ENCODE data around the gene ANKRD66. TPM values are rescaled to one million over a fixed set of nuclear protein-coding genes. Genes with fewer than 3 reads are reported as not detected.

Gene ANKRD66
- total and polyA plus RNA-seq, 2 experiments from 2014 or later, result not detected

GRCh38 chr6:46719099-46719498, 27.6 kb upstream of the ANKRD66 start:
- Histone ChIP-seq H3K9me3 (ENCODE audit: low read depth) (no peaks in the 10 kb centered on the region), H3K4me3 (no peak overlapping the region), H3K4me1 (ENCODE audit: low read depth) (no peaks in the 10 kb centered on the region), H3K27ac (no peak overlapping the region), H3K27me3 (peaks cover 23% of the 10 kb centered on the region), H3K36me3 (no peaks in the 10 kb centered on the region)
- peak in 1 of 2 donors; percentile 10 for DNase-seq (ENCODE audit: low read depth in 1 of 2, low spot score in 1 of 2)
- TF ChIP-seq, protein P1, sequence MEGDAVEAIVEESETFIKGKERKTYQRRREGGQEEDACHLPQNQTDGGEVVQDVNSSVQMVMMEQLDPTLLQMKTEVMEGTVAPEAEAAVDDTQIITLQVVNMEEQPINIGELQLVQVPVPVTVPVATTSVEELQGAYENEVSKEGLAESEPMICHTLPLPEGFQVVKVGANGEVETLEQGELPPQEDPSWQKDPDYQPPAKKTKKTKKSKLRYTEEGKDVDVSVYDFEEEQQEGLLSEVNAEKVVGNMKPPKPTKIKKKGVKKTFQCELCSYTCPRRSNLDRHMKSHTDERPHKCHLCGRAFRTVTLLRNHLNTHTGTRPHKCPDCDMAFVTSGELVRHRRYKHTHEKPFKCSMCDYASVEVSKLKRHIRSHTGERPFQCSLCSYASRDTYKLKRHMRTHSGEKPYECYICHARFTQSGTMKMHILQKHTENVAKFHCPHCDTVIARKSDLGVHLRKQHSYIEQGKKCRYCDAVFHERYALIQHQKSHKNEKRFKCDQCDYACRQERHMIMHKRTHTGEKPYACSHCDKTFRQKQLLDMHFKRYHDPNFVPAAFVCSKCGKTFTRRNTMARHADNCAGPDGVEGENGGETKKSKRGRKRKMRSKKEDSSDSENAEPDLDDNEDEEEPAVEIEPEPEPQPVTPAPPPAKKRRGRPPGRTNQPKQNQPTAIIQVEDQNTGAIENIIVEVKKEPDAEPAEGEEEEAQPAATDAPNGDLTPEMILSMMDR (IDR thresholded peaks at IDR 0.05; ENCODE audit: low read depth, low read length), result no peak

DNA sequence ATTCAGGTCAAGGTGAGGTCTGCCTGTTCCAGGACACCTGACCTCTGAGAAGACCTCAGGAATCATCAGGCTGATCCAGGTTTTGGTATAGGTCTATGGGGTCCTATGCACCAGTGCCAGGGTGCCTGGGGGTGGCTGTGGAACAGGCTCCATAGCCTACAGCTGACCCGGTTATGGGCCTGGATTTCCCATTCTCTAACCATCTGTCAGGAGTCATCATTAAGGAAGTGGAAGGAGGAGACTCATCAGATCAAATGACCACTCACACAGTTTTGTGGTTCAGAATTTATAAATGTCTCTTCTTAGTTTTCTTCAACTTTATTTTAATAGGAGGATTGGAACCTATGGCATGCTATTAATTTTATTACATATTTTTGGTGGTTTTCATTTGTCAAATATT, 26.3 kb upstream of the ANKRD66 start:
- TF ChIP-seq, protein P1 (IDR thresholded peaks at IDR 0.05; ENCODE audit: low read depth, low read length), result no peak
- Histone ChIP-seq H3K27me3 (peaks cover 23% of the 10 kb centered on the region), H3K27ac (no peak overlapping the region)

GRCh38 chr6:46729787-46730326, 16.9 kb upstream of the ANKRD66 start:
- Histone ChIP-seq H3K9me3 (ENCODE audit: low read depth) (no peaks in the 10 kb centered on the region), H3K36me3 (no peaks in the 10 kb centered on the region), H3K4me1 (ENCODE audit: low read depth) (no peaks in the 10 kb centered on the region), H3K27ac (no peak overlapping the region), H3K4me3 (no peak overlapping the region), H3K27me3 (peaks cover 66% of the 10 kb centered on the region)
- DNase-seq (ENCODE audit: low read depth in 1 of 2, low spot score in 1 of 2), result no peak
- TF ChIP-seq, protein P1 (IDR thresholded peaks at IDR 0.05; ENCODE audit: low read depth, low read length), result no peak

More for the DNA sequence above, 26.3 kb upstream of the ANKRD66 start:
- H3K36me3 ChIP-seq, result no peaks in the 10 kb centered on the region
- no peaks in the 10 kb centered on the region for H3K4me1 ChIP-seq (ENCODE audit: low read depth)
- no peaks in the 10 kb centered on the region for H3K9me3 ChIP-seq (ENCODE audit: low read depth)
- DNase-seq (ENCODE audit: low read depth in 1 of 2, low spot score in 1 of 2), result no peak
- H3K4me3 ChIP-seq, result no peak overlapping the region

GRCh38 chr6:46730921-46731461, 15.7 kb upstream of the ANKRD66 start:
- no peak for DNase-seq (ENCODE audit: low read depth in 1 of 2, low spot score in 1 of 2)
- TF ChIP-seq, protein P1 (IDR thresholded peaks at IDR 0.05; ENCODE audit: low read depth, low read length), result no peak
- no peaks in the 10 kb centered on the region for H3K36me3 ChIP-seq
- peaks cover 77% of the 10 kb centered on the region for H3K27me3 ChIP-seq
- no peaks in the 10 kb centered on the region for H3K9me3 ChIP-seq (ENCODE audit: low read depth)
- no peak overlapping the region for H3K27ac ChIP-seq
- no peak overlapping the region for H3K4me3 ChIP-seq
- H3K4me1 ChIP-seq (ENCODE audit: low read depth), result no peaks in the 10 kb centered on the region

GRCh38 chr6:46733341-46733801, 13.4 kb upstream of the ANKRD66 start:
- TF ChIP-seq, protein P1 (IDR thresholded peaks at IDR 0.05; ENCODE audit: low read depth, low read length), result no peak
- H3K4me3 ChIP-seq, result no peak overlapping the region

More at GRCh38 chr6:46733341-46733801, 13.4 kb upstream of the ANKRD66 start:
- Histone ChIP-seq H3K36me3 (no peaks in the 10 kb centered on the region), H3K27me3 (peaks cover 83% of the 10 kb centered on the region), H3K4me1 (ENCODE audit: low read depth) (no peaks in the 10 kb centered on the region), H3K9me3 (ENCODE audit: low read depth) (no peaks in the 10 kb centered on the region), H3K27ac (no peak overlapping the region)
- DNase-seq (ENCODE audit: low read depth in 1 of 2, low spot score in 1 of 2), result no peak
